Stimulated activated memory B cell treated with anti-CD40 and anti-IgM and Interleukin-4, amounts not matched to agents 10 μg/mL and 1 μg/mL and 100 μg/mL, for 72 hours (primary cell): Measurements from ENCODE around the gene SH3BGRL2.
"Not testable (repeated sequence)": the region's sequence is repeated elsewhere in the genome, so short reads cannot be mapped to it uniquely, and the experiment has no call there.

Experiments used
- ATAC-seq: fragments of 150-1000 bp; cut with Tn5 transposase; 2 replicates; pipeline ENCODE4 v1.10.0; 2021
- H3K27ac Mint-ChIP-seq: one replicate; pipeline ENCODE4 v1.8.0; 2022; ENCODE audit warnings: mild to moderate bottlenecking, mixed read lengths
- H3K27me3 Mint-ChIP-seq: one replicate; pipeline ENCODE4 v1.8.0; 2022; ENCODE audit warnings: mixed read lengths
- H3K36me3 Mint-ChIP-seq: one replicate; pipeline ENCODE4 v1.8.0; 2022; ENCODE audit warnings: mixed read lengths
- H3K4me1 Mint-ChIP-seq: one replicate; pipeline ENCODE4 v1.8.0; 2022; ENCODE audit warnings: mixed read lengths
- H3K4me3 Mint-ChIP-seq: one replicate; pipeline ENCODE4 v1.8.0; 2022; ENCODE audit warnings: mild to moderate bottlenecking, moderate library complexity, mixed read lengths
- H3K9me3 Mint-ChIP-seq: one replicate; pipeline ENCODE4 v1.8.0; 2022; ENCODE audit warnings: mixed read lengths

The SH3BGRL2 gene

DNA sequence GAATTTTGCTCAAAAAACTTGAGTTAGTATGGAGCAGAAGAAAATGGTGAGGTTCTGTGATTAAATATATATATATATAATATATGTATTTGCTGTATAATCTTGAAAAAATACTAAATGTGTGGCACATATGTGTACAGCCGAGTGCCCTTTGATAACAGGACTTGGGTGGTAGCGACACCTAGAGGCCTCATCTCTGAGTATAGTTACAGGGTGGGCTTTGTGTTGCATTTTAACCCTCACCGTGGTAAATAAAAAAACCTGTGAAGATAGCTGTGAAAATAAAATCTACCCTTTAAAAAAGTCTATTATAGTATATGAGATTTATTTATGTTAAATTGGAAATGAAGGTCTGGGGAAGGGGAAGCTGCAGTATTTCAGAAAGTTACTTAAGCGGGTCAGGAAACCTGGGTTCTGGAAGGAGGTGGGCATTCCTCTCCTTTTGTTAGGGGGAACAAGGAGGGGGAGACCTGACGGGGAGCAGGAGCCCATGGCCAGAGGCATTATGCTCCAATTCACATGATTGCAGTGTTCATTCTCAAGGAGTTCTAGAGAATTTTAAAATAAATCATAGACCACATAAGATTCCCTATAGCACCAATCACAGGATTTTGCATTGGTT lies 82.7 kb downstream of the SH3BGRL2 start:
- H3K4me1 Mint-ChIP-seq: no peaks in the 10 kb centered on the region
- H3K27ac Mint-ChIP-seq: no peak overlapping the region
- H3K9me3 Mint-ChIP-seq: no peaks in the 10 kb centered on the region
- no peaks in the 10 kb centered on the region for H3K36me3 Mint-ChIP-seq
- no peak overlapping the region for H3K4me3 Mint-ChIP-seq
- peaks cover 15% of the 10 kb centered on the region for H3K27me3 Mint-ChIP-seq
- no peak for ATAC-seq

DNA sequence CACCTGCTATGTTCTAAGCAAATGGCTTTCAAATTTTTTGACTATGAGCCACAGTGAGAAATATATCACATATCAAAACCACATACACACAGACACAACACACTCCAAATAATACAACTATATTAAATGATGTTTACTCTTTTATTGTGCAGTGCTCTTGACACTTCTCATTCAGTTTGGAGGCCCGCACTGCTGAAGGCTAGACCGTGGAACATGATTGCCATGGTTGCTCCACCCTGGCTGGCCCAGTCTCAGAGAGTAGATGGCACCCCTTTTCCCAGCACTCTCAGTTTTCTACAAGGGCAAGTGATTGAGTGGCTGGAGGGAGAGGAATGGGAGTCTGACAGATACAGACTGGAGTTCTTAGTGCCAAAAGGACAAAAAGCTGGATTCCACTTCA lies 86.9 kb downstream of the SH3BGRL2 start:
- H3K27ac Mint-ChIP-seq: no peak overlapping the region
- no peaks in the 10 kb centered on the region for H3K9me3 Mint-ChIP-seq
- no peaks in the 10 kb centered on the region for H3K4me1 Mint-ChIP-seq
- H3K4me3 Mint-ChIP-seq: no peak overlapping the region
- ATAC-seq: peak; percentile 17
- H3K27me3 Mint-ChIP-seq: peaks cover under 1% of the 10 kb centered on the region
- H3K36me3 Mint-ChIP-seq: no peaks in the 10 kb centered on the region

DNA sequence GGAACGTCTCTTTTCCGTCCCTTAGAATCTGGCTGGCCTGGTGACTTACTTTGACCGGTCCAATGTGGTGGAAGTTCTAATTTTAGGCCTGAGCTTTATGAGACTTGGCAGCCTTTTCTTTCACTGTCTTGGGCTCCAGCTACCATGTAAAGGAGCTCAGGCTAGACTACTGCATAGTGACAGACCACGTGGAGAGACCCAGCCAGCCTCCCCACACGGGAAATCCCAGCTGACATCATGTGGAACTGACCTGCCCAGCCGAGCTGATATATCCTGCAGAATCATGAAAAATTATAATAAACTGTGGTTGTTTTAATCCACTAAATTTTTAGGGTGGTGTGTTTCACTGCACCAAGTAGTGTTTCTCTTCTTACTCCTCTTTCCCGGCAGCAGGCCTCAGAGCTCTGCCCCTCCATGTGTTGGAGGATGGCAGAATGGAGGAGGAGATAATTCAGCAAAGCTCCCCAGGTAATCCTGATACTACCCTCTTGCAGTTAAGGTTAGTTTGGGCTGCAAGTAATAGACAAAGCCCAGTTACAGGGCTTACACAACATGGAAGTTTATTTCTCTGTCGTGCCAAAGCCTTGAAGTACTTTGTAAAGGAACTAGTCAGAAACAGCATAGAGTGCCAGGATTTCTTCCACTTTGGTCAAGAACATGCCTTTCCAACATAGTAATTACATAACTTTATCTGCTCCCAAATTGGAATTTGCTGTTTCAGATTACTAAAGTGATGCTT lies 87.5 kb downstream of the SH3BGRL2 start:
- H3K27me3 Mint-ChIP-seq: peaks cover 3% of the 10 kb centered on the region
- H3K4me1 Mint-ChIP-seq: no peaks in the 10 kb centered on the region
- no peak overlapping the region for H3K27ac Mint-ChIP-seq
- H3K9me3 Mint-ChIP-seq: no peaks in the 10 kb centered on the region
- no peak for ATAC-seq
- H3K4me3 Mint-ChIP-seq: no peak overlapping the region
- H3K36me3 Mint-ChIP-seq: no peaks in the 10 kb centered on the region

DNA sequence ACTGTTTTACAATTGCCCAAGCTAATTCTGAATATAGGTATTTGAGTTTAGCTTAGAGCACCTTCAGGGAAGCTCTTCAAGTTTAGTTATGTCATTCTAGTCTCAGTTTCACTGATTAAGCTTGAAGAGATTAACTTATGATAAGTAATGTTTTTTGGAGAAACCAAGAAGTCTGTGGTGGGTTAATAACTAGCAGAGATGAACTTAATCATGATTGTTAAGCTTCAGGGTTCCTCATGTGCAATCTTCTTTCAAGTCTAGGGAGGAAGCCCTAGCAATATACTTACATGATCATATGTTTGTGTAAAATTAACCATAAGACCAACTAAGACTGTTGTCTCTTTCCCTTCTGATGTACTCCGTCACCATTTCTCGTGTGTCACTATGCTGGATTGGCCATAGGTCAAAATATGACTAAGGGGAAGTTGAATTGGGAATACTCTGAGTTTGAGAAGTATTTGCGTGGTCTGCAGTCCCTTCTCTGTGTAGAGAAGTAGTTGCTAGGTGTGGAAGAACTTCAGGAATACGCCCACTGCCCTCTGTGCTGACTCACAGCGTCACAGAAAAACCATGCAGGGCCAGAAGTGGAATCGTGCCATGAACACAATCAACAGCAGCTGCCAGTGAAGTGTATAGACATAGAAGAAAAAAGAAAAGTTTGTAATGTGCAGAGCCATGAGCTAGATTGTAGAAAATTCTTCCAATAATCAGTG lies 88.3 kb downstream of the SH3BGRL2 start:
- no peaks in the 10 kb centered on the region for H3K4me1 Mint-ChIP-seq
- ATAC-seq: no peak
- no peak overlapping the region for H3K4me3 Mint-ChIP-seq
- H3K27ac Mint-ChIP-seq: no peak overlapping the region
- no peaks in the 10 kb centered on the region for H3K36me3 Mint-ChIP-seq
- H3K27me3 Mint-ChIP-seq: peaks cover 10% of the 10 kb centered on the region
- H3K9me3 Mint-ChIP-seq: peaks cover 4% of the 10 kb centered on the region

DNA sequence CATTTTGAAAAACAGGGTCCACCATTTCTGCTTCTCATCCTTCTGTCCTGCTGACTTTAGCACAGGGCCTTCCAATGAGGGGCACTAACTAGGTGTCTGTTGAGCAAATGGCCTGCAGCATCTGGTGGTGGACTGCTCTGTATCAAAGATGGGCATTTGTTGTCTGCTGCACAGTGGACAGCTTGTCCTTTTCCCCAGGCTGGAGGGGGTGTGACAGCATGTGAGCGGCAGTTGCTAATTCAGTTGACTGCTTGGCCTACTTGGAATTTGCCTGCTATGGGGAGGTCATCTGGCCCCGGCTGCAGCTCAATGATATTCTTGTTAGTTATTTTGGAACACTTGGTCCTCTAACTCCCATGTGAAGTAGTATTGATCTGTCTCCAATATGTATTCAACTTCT lies 93.7 kb downstream of the SH3BGRL2 start:
- Mint-ChIP-seq H3K27me3 (peaks cover 17% of the 10 kb centered on the region), H3K36me3 (no peaks in the 10 kb centered on the region), H3K9me3 (peaks cover 5% of the 10 kb centered on the region), H3K27ac (no peak overlapping the region), H3K4me3 (no peak overlapping the region), H3K4me1 (no peaks in the 10 kb centered on the region)
- ATAC-seq: no peak

DNA sequence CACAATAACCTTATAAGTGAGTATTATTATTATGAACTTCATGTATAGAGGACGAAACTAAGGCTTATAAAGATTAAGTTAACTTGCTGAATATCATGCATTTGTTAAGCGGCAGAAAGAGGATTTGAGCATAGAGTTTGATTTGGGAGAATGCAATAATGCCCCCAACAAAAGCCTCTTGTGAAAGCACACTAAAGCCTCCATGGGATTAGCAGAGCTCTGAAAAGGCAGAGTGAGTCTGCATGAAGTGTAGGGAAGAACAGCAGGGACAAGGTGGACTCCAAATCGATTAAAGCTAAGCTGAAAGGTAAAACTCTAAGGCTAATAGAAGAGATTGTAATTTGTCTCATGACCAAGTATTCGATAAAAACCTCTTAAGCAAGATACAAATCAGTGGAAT lies 100.3 kb downstream of the SH3BGRL2 start:
- Mint-ChIP-seq H3K36me3 (no peaks in the 10 kb centered on the region), H3K27me3 (peaks cover 9% of the 10 kb centered on the region), H3K4me3 (no peak overlapping the region), H3K9me3 (no peaks in the 10 kb centered on the region), H3K4me1 (no peaks in the 10 kb centered on the region), H3K27ac (no peak overlapping the region)
- ATAC-seq: no peak

DNA sequence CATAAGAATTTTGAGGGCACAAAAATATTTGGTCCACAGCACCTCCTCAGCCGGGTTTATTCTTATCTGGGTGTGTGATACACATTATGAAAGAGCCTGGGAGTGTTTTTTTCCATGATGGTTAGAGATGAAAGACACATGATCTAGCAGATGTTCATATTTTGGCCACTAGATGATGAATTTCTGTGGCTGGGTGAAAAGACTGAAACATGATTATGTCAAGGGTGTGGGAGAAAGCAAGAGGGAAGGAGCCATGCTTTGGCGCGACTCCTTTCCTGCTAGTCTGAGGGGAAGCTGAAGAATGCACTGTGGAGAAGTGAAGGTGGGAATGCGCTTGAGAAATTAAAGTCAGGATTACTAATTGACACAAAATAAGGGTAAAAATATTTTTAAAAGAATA lies 102.3 kb downstream of the SH3BGRL2 start:
- no peak overlapping the region for H3K4me3 Mint-ChIP-seq
- H3K36me3 Mint-ChIP-seq: no peaks in the 10 kb centered on the region
- no peaks in the 10 kb centered on the region for H3K9me3 Mint-ChIP-seq
- H3K27me3 Mint-ChIP-seq: peaks cover 9% of the 10 kb centered on the region
- ATAC-seq: no peak
- no peaks in the 10 kb centered on the region for H3K4me1 Mint-ChIP-seq
- H3K27ac Mint-ChIP-seq: no peak overlapping the region

DNA sequence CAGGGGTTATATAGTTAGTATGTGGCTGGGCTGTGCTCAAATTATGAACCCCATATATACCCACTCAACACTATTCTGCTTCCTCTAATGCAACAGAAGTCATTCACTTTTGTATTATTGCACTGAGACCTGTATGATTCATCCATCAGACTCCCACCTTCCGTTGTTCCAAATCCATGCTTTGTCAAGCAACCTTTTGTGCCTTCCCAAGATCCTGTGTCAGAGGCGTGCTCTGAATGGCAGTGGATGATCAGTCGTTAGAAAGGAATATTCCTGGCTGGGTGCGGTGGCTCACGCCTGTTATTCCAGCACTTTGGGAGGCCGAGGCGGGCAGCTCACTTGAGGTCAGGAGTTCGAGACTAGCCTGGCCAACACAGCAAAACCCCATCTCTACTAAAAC lies 103.2 kb downstream of the SH3BGRL2 start:
- H3K9me3 Mint-ChIP-seq: no peaks in the 10 kb centered on the region
- H3K27me3 Mint-ChIP-seq: peaks cover 9% of the 10 kb centered on the region
- no peak overlapping the region for H3K27ac Mint-ChIP-seq
- no peak overlapping the region for H3K4me3 Mint-ChIP-seq
- no peaks in the 10 kb centered on the region for H3K4me1 Mint-ChIP-seq
- no peaks in the 10 kb centered on the region for H3K36me3 Mint-ChIP-seq
- ATAC-seq: no peak

DNA sequence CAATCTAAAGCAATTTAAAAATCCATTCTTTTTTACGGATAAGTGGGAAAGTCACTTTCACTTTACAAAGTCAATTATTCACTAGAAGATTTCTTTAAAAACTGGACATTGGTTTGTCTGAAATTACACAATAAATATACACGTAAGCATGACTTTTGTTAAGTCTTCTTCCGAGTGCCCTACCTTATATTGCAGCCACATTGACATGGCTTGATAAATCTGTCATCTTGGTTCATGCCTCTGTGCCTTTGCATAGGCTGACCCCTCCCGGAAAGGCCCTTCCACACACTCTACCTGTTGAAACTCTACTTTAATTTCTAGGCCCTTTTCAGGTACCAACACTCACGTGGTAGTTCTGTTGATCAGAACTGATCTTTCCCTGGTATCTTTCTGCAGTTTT lies 104.1 kb downstream of the SH3BGRL2 start:
- Mint-ChIP-seq H3K27ac (no peak overlapping the region), H3K4me1 (no peaks in the 10 kb centered on the region), H3K4me3 (no peak overlapping the region), H3K9me3 (no peaks in the 10 kb centered on the region), H3K27me3 (peaks cover 9% of the 10 kb centered on the region), H3K36me3 (no peaks in the 10 kb centered on the region)
- ATAC-seq: no peak

DNA sequence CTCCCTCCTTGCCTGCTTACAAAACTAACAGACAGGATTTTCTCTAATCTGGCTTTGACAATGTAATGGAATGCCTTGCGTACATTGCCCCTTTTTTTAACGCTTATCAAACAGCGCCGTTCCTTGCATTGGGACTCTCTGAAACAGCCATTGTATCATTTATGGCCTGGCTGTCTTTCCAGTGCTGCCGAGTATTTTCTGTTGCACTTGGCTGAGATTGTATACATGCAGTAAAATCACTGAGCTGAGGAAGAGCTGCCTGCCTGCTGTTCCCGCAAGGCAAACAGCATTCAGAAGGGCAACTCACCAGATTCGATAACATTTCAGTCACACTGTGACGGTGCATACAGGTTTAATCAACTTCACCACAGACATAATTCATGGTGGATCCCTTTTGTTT lies 106.0 kb downstream of the SH3BGRL2 start:
- H3K4me3 Mint-ChIP-seq: no peak overlapping the region
- no peak overlapping the region for H3K27ac Mint-ChIP-seq
- H3K27me3 Mint-ChIP-seq: peaks cover 9% of the 10 kb centered on the region
- H3K9me3 Mint-ChIP-seq: no peaks in the 10 kb centered on the region
- H3K4me1 Mint-ChIP-seq: no peaks in the 10 kb centered on the region
- no peak for ATAC-seq
- H3K36me3 Mint-ChIP-seq: no peaks in the 10 kb centered on the region

DNA sequence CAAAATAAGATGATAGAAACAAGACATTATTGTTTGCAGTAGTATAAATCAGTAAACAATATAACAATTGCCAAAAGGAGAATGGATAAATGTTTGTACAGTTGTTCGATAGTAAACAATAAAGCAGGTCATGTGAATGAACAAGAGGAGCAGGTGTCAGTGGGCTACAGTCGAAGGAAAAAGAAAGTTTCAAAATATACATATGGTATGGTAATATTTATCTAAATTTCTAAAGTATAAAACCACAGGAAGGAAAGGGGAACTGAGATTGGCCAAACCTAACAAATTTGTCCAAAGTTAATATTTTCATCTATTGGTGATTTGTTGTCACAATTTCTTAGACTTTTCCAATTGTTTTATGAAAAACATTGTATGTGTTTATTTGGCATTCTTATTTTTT lies 110.9 kb downstream of the SH3BGRL2 start:
- H3K27ac Mint-ChIP-seq: no peak overlapping the region
- no peaks in the 10 kb centered on the region for H3K4me1 Mint-ChIP-seq
- no peak for ATAC-seq
- H3K36me3 Mint-ChIP-seq: no peaks in the 10 kb centered on the region
- no peak overlapping the region for H3K4me3 Mint-ChIP-seq
- H3K9me3 Mint-ChIP-seq: peaks cover 5% of the 10 kb centered on the region
- no peaks in the 10 kb centered on the region for H3K27me3 Mint-ChIP-seq

DNA sequence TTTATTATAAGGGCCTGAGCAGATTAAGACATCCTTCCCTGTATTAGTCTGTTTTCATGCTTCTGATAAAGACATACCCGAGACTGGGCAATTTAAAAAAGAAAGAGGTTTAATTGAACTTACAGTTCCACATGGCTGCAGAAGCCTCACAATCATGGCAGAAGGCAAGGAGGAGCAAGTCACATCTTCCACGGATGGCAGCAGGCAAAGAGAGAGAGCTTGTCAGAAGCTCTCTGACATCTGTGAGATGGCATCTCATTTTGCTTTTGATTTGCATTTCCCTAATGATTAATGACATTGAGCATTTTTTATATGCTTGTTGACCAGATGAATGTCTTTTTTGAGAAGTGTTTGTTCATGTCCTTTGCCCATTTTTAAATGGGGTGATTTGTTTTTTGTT lies 114.2 kb downstream of the SH3BGRL2 start:
- not testable (repeated sequence) for H3K27me3 Mint-ChIP-seq, H3K4me1 Mint-ChIP-seq, ATAC-seq, H3K27ac Mint-ChIP-seq, H3K9me3 Mint-ChIP-seq, H3K36me3 Mint-ChIP-seq, H3K4me3 Mint-ChIP-seq

DNA sequence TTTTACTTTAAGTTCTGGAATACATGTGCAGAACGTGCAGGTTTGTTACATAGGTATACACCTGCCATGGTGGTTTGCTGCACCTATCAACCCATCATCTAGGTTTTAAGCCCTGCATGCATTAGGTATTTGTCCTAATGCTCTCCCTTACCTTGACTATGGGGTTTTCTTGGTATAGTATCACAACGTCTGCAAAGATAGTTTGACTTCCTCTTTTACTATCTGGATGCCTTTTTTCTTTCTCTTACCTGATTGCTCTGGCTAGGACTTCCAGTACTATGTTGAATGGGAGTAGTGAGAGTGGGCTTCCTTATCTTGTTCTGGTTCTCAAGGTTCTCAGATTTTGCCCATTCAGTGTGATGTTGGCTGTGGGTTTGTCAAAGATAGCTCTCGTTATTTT lies 115.2 kb downstream of the SH3BGRL2 start:
- not testable (repeated sequence) for H3K27me3 Mint-ChIP-seq, H3K27ac Mint-ChIP-seq, H3K4me1 Mint-ChIP-seq, H3K4me3 Mint-ChIP-seq, H3K36me3 Mint-ChIP-seq, ATAC-seq, H3K9me3 Mint-ChIP-seq

DNA sequence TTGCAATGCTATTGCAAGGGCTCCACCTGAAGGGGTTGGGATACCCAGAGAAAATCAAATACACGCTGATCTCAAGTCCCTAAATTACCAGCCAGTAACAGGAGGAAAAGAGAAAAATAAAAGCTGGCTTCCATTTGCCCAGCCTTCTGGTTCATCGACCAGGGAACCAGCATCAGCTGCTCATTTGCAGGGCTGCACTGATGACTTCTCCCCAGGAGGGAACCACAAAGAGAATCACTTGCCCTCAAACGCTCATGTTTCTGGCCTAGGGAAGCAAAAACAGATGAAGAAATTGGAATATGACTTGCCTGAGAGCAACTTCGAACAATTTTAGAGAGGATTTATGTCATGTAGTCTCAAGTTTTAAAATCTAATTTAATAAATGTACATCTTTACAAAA lies 119.7 kb downstream of the SH3BGRL2 start:
- Mint-ChIP-seq H3K9me3 (no peaks in the 10 kb centered on the region), H3K27me3 (no peaks in the 10 kb centered on the region), H3K36me3 (no peaks in the 10 kb centered on the region), H3K4me3 (no peak overlapping the region), H3K27ac (no peak overlapping the region), H3K4me1 (no peaks in the 10 kb centered on the region)
- ATAC-seq: no peak
